GM19351 (cell line): ENCODE measurements around the gene PMP22.

Experiments
- ATAC-seq: cut with Tn5 transposase; IDR thresholded peaks from one replicate; pipeline ENCODE4 v1.9.1; 2021; ENCODE audit warnings: mild to moderate bottlenecking, moderate library complexity; ENCODE audit not compliant: unreplicated experiment

The PMP22 gene

GRCh38 chr17:15265131-15265530 lies at the start of gene PMP22:
TSS of gene PMP22 (minus strand) at chr17:15265326. CDS start at chr17:15260727, 4,599 bp downstream.
- no peak for ATAC-seq

GRCh38 chr17:15311996-15312395 lies 46.9 kb upstream of the PMP22 start:
- ATAC-seq: no peak

- no peak for ATAC-seq
Measured at GRCh38 chr17:15309793-15310192, 44.7 kb upstream of the PMP22 start.

DNA sequence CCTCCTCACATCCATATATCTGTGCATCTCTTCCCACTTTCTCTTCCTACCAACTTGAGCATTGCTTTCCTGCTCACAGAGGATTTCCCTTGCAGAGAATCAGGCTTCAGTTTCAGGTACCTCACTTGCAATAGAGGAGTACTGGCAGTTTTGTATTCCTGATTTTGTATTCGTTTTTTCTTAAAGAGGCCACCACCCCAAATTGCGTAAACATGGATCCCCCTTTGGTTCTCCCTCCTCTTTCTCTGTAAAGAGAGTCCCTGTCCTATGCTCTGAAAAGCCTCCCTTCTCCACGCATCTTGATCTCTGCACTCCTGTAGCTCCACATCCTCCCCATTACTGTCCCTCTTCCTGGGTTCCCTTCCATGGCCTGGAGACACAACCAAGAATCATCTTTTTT lies 44.1 kb upstream of the PMP22 start:
- ATAC-seq: no peak

DNA sequence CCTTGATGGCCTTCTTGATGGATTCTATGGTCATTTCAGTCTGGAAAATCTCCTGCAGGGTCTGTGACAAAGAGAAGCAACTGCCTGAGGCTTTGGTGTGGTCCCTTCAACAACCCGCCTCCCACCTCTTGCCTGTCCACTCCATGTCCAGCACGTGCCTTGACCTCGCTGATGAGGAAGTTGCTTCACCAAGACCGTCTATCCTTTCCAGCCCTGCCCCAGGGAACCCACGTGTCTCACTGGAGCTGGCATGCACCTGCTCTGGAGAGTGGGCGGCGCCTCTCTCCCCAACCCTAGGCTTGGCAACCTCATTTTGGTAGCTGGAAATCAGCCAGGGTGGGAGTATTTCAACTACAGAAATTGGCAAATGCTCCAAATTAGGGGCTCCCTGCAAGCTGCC lies 43.6 kb upstream of the PMP22 start:
- ATAC-seq: no peak

- ATAC-seq: no peak
Measured at GRCh38 chr17:15307710-15308111, 42.6 kb upstream of the PMP22 start.

GRCh38 chr17:15303851-15304250 lies 38.7 kb upstream of the PMP22 start:
- ATAC-seq: no peak

GRCh38 chr17:15303268-15303667 lies 38.1 kb upstream of the PMP22 start:
- ATAC-seq: no peak

- no peak for ATAC-seq
Measured at GRCh38 chr17:15301845-15302244, 36.7 kb upstream of the PMP22 start.

DNA sequence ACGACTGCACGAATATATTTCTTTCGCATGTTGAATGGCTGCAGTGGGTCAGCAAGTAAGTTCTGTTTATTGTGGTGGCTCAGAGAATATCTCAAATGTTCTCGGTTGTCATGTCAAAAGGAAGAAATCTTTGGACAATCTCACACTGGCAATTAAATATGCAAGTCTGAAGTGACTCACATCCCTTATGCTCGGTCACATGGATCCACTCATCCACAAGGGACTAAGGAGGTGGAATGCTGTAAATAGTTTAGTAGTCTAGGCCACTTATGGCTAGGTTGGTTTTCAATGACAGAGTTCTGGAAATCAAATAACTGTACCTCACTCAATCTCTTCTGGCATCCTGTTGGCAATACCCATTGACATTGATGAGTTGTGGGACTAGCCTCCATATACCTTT lies 33.0 kb upstream of the PMP22 start:
- ATAC-seq: no peak

DNA sequence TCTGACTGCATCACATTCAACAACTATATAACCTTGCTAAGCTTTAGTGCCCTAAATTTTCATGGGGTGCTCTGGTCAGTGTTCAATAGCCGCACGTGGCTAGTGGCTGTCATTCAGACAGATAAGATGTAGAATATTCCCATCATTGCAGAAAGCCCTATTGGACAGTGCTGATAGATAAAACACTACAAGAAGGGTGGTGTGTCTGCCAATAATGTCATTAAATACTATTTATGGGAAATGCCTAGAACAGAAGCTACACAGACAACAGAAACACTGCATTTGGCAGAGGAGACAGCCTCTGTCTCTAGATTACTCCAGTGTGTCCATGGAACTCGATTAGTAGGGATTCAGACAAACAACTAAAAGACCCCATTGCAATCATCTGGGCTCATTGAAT lies 28.4 kb upstream of the PMP22 start:
- no peak for ATAC-seq

GRCh38 chr17:15291674-15292361 lies 26.7 kb upstream of the PMP22 start:
- no peak for ATAC-seq

- no peak for ATAC-seq
Measured at GRCh38 chr17:15290605-15291004, 25.5 kb upstream of the PMP22 start.

DNA sequence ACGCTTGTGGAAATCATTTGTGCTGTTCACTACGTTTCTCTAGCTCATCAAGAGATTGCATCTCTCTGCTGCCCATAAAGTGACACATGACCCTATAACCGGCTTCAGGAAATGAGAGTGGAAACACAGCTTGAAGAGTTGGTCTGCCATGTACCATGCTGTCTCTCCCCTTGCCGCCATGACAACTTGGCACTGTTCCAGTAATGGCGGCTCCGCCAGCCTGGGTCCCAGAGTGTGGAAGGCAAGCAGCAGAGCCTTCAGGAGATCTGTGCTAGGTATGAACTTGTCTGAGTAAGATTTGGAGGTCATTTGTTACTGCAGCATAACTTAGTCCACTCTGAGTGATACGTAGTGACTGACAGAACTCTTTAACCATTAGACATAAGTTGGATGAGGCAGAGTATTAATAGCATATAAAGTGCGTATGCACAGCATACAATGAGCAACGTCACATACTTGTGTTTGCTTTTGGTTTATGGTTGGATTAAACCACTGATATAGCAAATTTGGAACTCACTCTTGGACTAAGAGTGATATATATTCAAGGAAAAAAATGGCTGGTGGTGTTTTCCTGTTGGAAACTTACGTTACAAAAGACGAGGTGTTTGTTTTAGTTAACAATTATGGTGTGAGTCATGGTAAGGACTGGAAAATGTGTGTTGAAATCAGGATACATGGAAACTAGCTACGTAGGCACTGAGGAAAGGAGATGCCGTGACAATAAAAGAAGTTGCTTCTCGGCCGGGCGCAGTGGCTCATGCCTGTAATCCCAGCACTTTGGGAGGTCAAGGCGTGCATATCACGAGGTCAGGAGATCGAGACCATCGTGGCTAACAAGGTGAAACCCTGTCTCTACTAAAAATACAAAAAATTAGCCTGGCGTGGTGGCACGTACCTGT lies 24.4 kb upstream of the PMP22 start:
- no peak for ATAC-seq

- ATAC-seq: no peak
Measured at GRCh38 chr17:15288859-15289258, 23.7 kb upstream of the PMP22 start.

DNA sequence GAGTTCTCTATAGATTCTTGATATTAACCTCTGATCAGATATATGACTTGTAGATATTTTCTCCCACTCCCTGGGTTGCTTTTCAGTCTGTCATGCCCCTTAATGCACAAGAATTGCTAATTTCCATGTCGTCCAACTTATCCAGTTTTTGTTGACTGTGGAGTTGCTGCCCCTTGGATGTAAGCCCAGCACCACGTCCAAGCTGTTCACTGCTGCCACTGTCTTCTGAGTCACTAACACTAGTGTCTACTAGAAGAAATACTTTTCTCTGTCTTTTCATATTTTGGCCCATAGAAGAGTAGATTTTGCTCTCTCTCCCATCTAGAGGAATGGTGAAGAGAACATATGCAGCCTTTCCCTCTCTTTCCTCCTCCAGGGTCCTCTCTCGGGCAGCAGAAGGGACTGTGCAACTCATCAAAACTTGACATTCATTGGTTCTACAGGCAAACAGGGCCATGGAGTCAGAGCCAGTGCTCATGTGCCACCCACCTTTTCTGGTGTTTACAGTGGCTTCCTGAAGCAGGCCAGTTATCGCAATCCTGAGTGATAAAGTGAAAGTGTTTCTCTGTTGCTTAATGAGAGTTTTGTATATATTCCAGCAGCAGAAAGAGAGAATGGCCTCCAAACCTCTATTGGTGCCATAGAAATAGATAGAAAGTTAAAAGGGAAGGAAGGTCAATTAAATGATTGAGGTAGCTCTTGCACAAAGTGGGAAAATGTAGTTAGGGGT lies 22.6 kb upstream of the PMP22 start:
- ATAC-seq: no peak

GRCh38 chr17:15285466-15285865 lies 20.3 kb upstream of the PMP22 start:
- ATAC-seq: no peak

DNA sequence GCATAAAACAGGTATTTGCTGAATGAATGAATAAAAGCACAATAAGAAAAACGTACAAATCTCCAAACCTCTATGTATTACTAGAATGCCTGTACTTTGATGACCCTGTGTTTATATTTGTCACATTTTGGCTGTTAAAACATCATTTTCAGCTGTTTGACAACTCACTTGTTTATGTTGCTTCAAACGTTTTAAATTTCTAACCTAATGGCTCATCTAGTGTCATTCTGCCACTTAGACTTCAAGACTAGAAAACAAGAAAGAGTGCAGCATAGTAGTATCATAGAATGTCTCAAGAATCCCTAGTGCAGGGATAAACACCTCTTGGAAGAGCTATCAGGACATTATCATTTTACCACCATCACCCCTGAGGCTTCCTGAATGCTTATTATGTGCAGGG lies 19.4 kb upstream of the PMP22 start:
- ATAC-seq: no peak

- ATAC-seq: no peak
Measured at GRCh38 chr17:15284107-15284506, 19.0 kb upstream of the PMP22 start.

DNA sequence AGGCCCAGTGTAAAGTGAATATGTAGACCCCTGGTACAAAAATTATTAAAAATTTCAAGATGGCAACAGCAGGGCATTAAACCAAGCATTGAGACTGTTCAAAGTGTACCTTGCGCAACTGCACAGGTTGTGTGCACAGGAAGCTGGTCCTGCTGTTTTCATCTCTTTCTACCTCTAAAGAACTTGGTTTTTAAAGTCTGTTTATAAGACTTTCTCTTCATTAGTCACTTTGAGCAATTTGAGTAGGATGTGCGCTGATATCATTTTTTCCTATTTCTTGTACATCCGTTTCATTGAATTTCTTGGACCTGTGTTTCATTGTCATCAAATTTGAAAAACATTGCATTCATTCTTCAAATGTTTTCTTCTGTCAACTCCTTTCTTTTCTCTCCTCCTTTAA lies 16.8 kb upstream of the PMP22 start:
- no peak for ATAC-seq

- no peak for ATAC-seq
Measured at GRCh38 chr17:15278924-15279477, 13.9 kb upstream of the PMP22 start.
